ENCODE results near the gene PGK2. TPM values are rescaled to one million over a fixed set of nuclear protein-coding genes. Genes with fewer than 3 reads are reported as not detected.

Gene PGK2
- total RNA-seq, 2 experiments from 2014 or later, result not detected

DNA sequence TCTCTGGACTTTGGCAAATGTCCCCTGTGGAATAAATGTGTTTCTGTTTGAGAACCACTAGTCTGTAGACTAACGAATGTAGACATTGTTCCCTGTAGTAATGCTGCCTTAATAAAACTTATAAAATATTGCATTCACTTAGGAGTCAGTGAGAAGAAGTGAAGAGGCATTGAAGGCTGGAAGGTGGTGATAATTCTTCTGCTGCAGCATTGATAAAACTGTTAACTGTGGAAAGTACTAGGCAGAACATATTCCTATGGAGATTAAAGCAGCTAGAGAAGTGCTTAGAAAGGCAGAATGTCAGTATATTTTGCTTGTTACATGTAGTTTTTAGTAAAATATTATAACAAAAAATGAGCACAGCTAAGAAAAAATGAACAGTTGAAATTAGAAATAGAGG lies 4.8 kb downstream of the PGK2 start:
- Mint-ChIP-seq H3K4me1 (no peaks in the 10 kb centered on the region), H3K36me3 (ENCODE audit: low read depth) (no peaks in the 10 kb centered on the region), H3K4me3 (no peak overlapping the region), H3K27me3 (no peaks in the 10 kb centered on the region), H3K27ac (no peak overlapping the region), H3K9me3 (peaks cover 7% of the 10 kb centered on the region)
- DNase-seq, result no peak
- ChIA-PET POLR2A (no interaction called here), CTCF (no interaction called here)

DNA sequence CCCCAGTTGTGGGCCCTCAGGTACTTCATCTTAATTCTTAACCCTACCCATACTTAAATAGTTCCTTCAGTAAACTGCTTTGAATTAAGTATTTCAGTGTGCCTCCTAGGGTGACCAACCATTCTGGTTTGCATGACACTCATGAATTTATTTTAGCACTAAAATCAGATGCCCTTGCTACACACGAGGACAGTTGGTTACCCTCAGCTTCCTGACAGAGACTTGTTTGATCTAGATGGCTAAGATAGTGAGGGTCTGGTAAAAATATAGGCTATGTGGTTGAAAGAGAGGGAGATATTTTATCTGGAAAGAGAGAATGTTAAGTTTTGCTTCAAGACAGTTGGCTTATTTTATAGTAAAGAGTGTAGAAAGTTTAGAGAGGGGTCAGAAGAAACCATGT lies 10.6 kb downstream of the PGK2 start:
- Mint-ChIP-seq H3K9me3 (no peaks in the 10 kb centered on the region), H3K36me3 (ENCODE audit: low read depth) (no peaks in the 10 kb centered on the region), H3K4me1 (no peaks in the 10 kb centered on the region), H3K27ac (no peak overlapping the region), H3K27me3 (no peaks in the 10 kb centered on the region), H3K4me3 (no peak overlapping the region)
- ChIA-PET CTCF (no interaction called here), POLR2A (no interaction called here)
- no peak for DNase-seq

- Mint-ChIP-seq H3K36me3 (ENCODE audit: low read depth) (no peaks in the 10 kb centered on the region), H3K27me3 (no peaks in the 10 kb centered on the region), H3K27ac (no peak overlapping the region), H3K9me3 (no peaks in the 10 kb centered on the region), H3K4me1 (no peaks in the 10 kb centered on the region), H3K4me3 (no peak overlapping the region)
- no peak for DNase-seq
- ChIA-PET POLR2A (no interaction called here), CTCF (no interaction called here)
Observed at GRCh38 chr6:49775043-49775442, 12.0 kb downstream of the PGK2 start.

DNA sequence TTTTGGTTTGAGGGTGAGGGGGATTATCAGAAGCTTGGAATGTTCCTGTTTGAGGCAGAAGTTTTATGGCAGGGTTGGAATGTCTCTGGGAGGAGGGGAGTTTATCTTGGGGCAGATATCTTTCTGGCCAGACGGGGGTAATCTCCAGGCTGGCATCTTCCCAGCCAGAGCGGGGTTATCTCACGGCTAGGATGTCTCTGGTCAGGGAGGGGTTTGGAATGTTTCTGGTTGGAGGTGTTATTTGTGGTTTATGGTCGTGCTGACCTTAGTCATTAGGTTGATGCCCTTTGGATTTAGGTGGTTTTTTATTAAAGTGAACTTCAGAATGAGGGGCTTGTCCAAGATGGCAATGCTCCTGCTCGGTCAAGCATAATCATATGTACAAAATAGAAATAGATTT lies 14.8 kb downstream of the PGK2 start:
- no peak for DNase-seq
- Mint-ChIP-seq H3K27ac (no peak overlapping the region), H3K4me1 (no peaks in the 10 kb centered on the region), H3K27me3 (no peaks in the 10 kb centered on the region), H3K4me3 (no peak overlapping the region), H3K9me3 (no peaks in the 10 kb centered on the region), H3K36me3 (ENCODE audit: low read depth) (no peaks in the 10 kb centered on the region)
- CTCF ChIA-PET, result no interaction called here
- POLR2A ChIA-PET, result no interaction called here

- CTCF ChIA-PET, result no interaction called here
- no peaks in the 10 kb centered on the region for H3K36me3 Mint-ChIP-seq (ENCODE audit: low read depth)
Observed at GRCh38 chr6:49766762-49767161, 20.3 kb downstream of the PGK2 start.

GRCh38 chr6:49764571-49765236 lies 22.4 kb downstream of the PGK2 start:
- Mint-ChIP-seq H3K9me3 (no peaks in the 10 kb centered on the region), H3K27ac (no peak overlapping the region), H3K27me3 (no peaks in the 10 kb centered on the region), H3K4me3 (no peak overlapping the region), H3K36me3 (ENCODE audit: low read depth) (no peaks in the 10 kb centered on the region), H3K4me1 (no peaks in the 10 kb centered on the region)
- POLR2A ChIA-PET, result no interaction called here
- no peak for DNase-seq
- CTCF ChIA-PET, result no interaction called here

More at GRCh38 chr6:49766762-49767161, 20.3 kb downstream of the PGK2 start:
- Mint-ChIP-seq H3K4me3 (no peak overlapping the region), H3K27me3 (no peaks in the 10 kb centered on the region), H3K4me1 (no peaks in the 10 kb centered on the region), H3K27ac (no peak overlapping the region), H3K9me3 (no peaks in the 10 kb centered on the region)
- DNase-seq, result no peak
- POLR2A ChIA-PET, result no interaction called here

GRCh38 chr6:49744259-49744658 lies 42.8 kb downstream of the PGK2 start, which contains the start of gene CRISP3:
Gene CRISP3, minus strand, starts transcription at chr6:49744388. Its CDS starts 21 bp downstream, at chr6:49744367.
- no peak for DNase-seq
- no peaks in the 10 kb centered on the region for H3K27me3 Mint-ChIP-seq
- H3K9me3 Mint-ChIP-seq, result no peaks in the 10 kb centered on the region
- H3K27ac Mint-ChIP-seq, result no peak within 1 kb of the TSS
- CTCF ChIA-PET, result no interaction called here
- no peak within 1 kb of the TSS for H3K4me3 Mint-ChIP-seq
- no peaks in the 10 kb centered on the region for H3K36me3 Mint-ChIP-seq (ENCODE audit: low read depth)
- H3K4me1 Mint-ChIP-seq, result no peaks in the 10 kb centered on the region
- POLR2A ChIA-PET, result no interaction called here

GRCh38 chr6:49743429-49743828 lies 43.7 kb downstream of the PGK2 start:
- Mint-ChIP-seq H3K9me3 (no peaks in the 10 kb centered on the region), H3K4me1 (no peaks in the 10 kb centered on the region), H3K4me3 (no peak overlapping the region), H3K36me3 (ENCODE audit: low read depth) (no peaks in the 10 kb centered on the region), H3K27ac (no peak overlapping the region), H3K27me3 (no peaks in the 10 kb centered on the region)
- DNase-seq, result no peak
- CTCF ChIA-PET, result no interaction called here
- POLR2A ChIA-PET, result no interaction called here

DNA sequence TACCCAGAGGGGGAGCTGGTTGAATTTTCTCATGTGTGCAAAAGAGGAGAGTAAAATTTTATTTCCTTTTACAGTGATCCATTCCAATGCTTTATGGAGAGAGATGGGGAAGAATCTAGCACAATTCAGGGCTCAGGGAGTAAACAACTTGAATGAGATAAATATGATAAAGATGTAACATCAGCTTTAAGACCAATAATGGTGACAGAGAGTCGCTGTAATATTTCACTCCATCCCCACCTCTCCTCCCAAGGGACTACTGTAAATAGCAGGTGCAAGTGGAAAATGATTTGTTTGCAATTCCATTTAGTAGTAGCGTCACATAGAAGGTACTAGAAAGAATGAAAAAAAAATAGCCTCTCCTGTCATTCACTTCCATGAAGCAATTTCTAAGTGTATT lies 47.7 kb downstream of the PGK2 start:
- ChIA-PET POLR2A (no interaction called here), CTCF (no interaction called here)
- H3K36me3 Mint-ChIP-seq (ENCODE audit: low read depth), result no peaks in the 10 kb centered on the region
- no peaks in the 10 kb centered on the region for H3K4me1 Mint-ChIP-seq
- H3K4me3 Mint-ChIP-seq, result no peak overlapping the region
- H3K27ac Mint-ChIP-seq, result no peak overlapping the region
- no peaks in the 10 kb centered on the region for H3K9me3 Mint-ChIP-seq
- DNase-seq, result no peak
- H3K27me3 Mint-ChIP-seq, result no peaks in the 10 kb centered on the region

DNA sequence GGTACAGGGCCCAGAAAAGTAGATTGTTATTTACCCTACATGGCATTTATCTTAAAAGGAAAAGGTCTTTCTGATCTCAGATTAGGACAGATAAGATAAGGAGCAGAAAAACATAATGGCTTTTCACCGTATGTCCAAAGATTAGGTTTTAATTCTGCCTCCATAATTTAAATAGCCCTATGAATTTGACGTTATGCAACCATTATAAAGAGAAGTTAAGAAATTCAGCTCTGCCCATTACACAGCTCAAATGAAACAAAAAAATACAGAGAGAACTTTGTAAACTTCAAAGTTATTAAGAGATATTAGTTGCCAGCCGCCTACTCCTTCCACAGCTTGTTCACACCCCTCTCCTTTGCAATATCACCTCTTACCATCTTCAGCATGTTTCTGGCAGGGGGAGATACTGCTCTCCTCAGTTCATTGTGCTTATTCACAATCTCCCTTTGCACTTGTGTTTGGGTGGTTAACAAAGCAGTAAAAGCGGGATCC lies 51.0 kb downstream of the PGK2 start:
- H3K27ac Mint-ChIP-seq, result no peak overlapping the region
- ChIA-PET CTCF (no interaction called here), POLR2A (no interaction called here)
- no peak for DNase-seq
- H3K4me3 Mint-ChIP-seq, result no peak overlapping the region
- no peaks in the 10 kb centered on the region for H3K36me3 Mint-ChIP-seq (ENCODE audit: low read depth)
- no peaks in the 10 kb centered on the region for H3K9me3 Mint-ChIP-seq
- no peaks in the 10 kb centered on the region for H3K4me1 Mint-ChIP-seq
- no peaks in the 10 kb centered on the region for H3K27me3 Mint-ChIP-seq

Other genes starting within 250 kb of the PGK2 start
- under 1 TPM in 1 of 2 experiments, not detected in 1; 0.48 TPM for gene C6orf141, start 236.6 kb downstream of the PGK2 start, total RNA-seq
- not detected for gene RHAG, start 150.4 kb downstream of the PGK2 start, total RNA-seq
- not detected for gene CRISP2, start 73.7 kb downstream of the PGK2 start, total RNA-seq
- gene CRISP3, start 42.9 kb downstream of the PGK2 start, total RNA-seq, result not detected
- gene CRISP1, start 79.2 kb upstream of the PGK2 start, total RNA-seq, result not detected
- not detected for gene DEFB114, start 176.9 kb upstream of the PGK2 start, total RNA-seq
- not detected for gene DEFB113, start 182.3 kb upstream of the PGK2 start, total RNA-seq
- gene DEFB110, start 234.7 kb upstream of the PGK2 start, total RNA-seq, result not detected

All from activated CD4-positive, alpha-beta memory T cell treated with anti-CD3 and anti-CD28 coated beads, Interleukin-2, amount 10 ng/mL, durations not matched to agents 7 days and 5 days (primary cell).